Measurements from ENCODE around the gene PREX1.
"Not testable (repeated sequence)": the region's sequence is repeated elsewhere in the genome, so short reads cannot be mapped to it uniquely, and the experiment has no call there.

The PREX1 gene

DNA sequence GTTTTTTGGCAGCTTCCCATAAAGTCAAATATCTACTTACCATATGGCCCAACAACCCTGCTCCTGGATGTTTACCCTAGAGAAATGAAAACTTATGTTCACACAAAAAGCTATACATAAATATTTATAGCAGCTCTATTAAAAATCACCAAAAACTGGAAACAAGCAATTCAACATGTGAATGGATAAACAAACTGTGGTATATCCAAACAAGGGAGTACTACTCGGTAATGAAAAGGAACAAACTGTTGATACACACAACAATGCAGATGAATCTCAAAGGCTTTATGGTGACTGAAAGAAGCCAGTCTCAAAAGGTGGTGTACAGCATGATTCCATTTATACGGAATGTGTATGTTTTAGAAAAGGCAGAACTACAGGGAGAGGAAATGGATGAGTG lies 48.4 kb downstream of the PREX1 start:
- Histone ChIP-seq H3K36me3 (ENCODE audit: insufficient read depth) (no peaks in the 10 kb centered on the region), H3K27me3 (ENCODE audit: insufficient read depth, low read depth) (no peaks in the 10 kb centered on the region), H3K79me2 (ENCODE audit: insufficient read depth, low read depth) (no peaks in the 10 kb centered on the region), H4K20me1 (ENCODE audit: insufficient read depth) (no peaks in the 10 kb centered on the region), H3K27ac (no peak overlapping the region), H3K4me2 (no peak overlapping the region), H3K4me1 (ENCODE audit: low read depth, poor library complexity, severe bottlenecking) (no peaks in the 10 kb centered on the region), H3K9ac (no peak overlapping the region), H2AFZ (ENCODE audit: low read depth) (no peak overlapping the region), H3K4me3 (IDR thresholded peaks at IDR 0.05; ENCODE audit: insufficient read depth, low read depth, low read length) (no peak overlapping the region)
- TF ChIP-seq, protein P1, sequence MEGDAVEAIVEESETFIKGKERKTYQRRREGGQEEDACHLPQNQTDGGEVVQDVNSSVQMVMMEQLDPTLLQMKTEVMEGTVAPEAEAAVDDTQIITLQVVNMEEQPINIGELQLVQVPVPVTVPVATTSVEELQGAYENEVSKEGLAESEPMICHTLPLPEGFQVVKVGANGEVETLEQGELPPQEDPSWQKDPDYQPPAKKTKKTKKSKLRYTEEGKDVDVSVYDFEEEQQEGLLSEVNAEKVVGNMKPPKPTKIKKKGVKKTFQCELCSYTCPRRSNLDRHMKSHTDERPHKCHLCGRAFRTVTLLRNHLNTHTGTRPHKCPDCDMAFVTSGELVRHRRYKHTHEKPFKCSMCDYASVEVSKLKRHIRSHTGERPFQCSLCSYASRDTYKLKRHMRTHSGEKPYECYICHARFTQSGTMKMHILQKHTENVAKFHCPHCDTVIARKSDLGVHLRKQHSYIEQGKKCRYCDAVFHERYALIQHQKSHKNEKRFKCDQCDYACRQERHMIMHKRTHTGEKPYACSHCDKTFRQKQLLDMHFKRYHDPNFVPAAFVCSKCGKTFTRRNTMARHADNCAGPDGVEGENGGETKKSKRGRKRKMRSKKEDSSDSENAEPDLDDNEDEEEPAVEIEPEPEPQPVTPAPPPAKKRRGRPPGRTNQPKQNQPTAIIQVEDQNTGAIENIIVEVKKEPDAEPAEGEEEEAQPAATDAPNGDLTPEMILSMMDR (conservative IDR thresholded peaks at IDR 0.05; ENCODE audit: low read depth, low read length): no peak

DNA sequence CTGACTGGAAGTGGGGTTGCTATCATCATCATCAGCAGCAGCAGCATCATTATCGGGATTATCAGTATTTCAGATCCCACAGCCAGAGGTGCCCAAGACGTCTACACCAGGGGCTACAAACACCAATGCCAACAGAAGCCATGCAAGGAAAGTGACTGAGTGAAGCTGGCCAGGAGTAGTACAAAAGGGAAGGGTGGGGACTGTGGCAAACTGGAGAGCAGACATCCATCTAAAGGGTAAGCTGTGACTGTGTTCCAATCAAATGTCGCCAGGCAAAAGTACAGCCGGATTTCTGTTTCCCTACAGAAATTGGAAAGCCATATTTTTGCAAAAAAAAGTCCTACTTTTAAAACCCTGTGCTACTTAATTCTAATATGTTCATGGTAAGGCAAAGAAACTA lies 50.0 kb downstream of the PREX1 start:
- Histone ChIP-seq H2AFZ (ENCODE audit: low read depth) (no peak overlapping the region), H3K27ac (no peak overlapping the region), H3K27me3 (ENCODE audit: insufficient read depth, low read depth) (no peaks in the 10 kb centered on the region), H3K4me2 (no peak overlapping the region), H3K4me1 (ENCODE audit: low read depth, poor library complexity, severe bottlenecking) (no peaks in the 10 kb centered on the region), H3K4me3 (IDR thresholded peaks at IDR 0.05; ENCODE audit: insufficient read depth, low read depth, low read length) (no peak overlapping the region), H3K36me3 (ENCODE audit: insufficient read depth) (no peaks in the 10 kb centered on the region), H3K79me2 (ENCODE audit: insufficient read depth, low read depth) (no peaks in the 10 kb centered on the region), H4K20me1 (ENCODE audit: insufficient read depth) (no peaks in the 10 kb centered on the region), H3K9ac (no peak overlapping the region)
- TF ChIP-seq, protein P1 (conservative IDR thresholded peaks at IDR 0.05; ENCODE audit: low read depth, low read length): no peak

DNA sequence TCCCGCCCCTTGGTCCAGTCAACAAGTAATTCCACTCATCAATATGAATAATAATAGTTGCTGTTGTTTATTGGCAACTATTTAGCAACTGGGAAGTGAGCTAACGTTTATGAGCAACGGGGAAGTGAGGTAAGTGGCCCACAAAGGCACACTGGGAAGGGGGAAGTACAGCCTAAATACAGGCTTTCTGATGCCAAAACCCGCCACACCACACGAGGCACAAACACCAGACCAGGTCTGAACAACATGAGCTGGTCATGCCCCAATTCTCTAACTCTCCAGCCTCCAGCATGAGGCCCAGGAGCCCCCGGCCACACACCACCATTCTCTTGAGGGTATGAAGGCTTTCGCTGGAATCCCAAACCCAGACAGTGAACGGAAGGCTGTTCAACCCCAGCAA lies 50.8 kb downstream of the PREX1 start:
- TF ChIP-seq, protein P1 (conservative IDR thresholded peaks at IDR 0.05; ENCODE audit: low read depth, low read length): no peak
- H4K20me1 ChIP-seq (ENCODE audit: insufficient read depth): no peaks in the 10 kb centered on the region
- H3K27ac ChIP-seq: no peak overlapping the region

DNA sequence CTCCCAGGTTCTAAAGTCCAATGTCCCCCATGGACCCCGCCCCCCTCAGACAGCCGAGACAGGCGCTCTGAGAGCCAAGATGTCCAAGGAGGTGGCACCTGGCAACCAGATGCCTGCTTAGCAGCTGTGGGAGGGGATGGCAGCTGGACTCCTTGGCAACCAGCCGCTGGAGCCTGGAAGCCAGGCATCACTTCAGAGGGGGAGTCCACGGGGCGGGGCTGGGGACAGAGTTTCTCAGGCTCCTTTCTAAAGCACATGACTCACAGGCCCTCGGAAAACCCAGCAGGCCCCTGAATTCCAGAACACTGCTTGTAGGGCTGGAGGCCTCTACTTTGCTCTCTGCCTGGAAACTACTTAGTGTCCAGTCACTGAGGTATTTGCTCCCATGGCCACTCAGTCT lies 51.5 kb downstream of the PREX1 start:
- Histone ChIP-seq H2AFZ (ENCODE audit: low read depth) (no peak overlapping the region), H3K36me3 (ENCODE audit: insufficient read depth) (no peaks in the 10 kb centered on the region), H4K20me1 (ENCODE audit: insufficient read depth) (no peaks in the 10 kb centered on the region), H3K27ac (no peak overlapping the region), H3K9ac (no peak overlapping the region), H3K4me3 (IDR thresholded peaks at IDR 0.05; ENCODE audit: insufficient read depth, low read depth, low read length) (no peak overlapping the region), H3K79me2 (ENCODE audit: insufficient read depth, low read depth) (no peaks in the 10 kb centered on the region), H3K4me1 (ENCODE audit: low read depth, poor library complexity, severe bottlenecking) (no peaks in the 10 kb centered on the region), H3K4me2 (no peak overlapping the region), H3K27me3 (ENCODE audit: insufficient read depth, low read depth) (no peaks in the 10 kb centered on the region)
- TF ChIP-seq, protein P1 (conservative IDR thresholded peaks at IDR 0.05; ENCODE audit: low read depth, low read length): no peak

More for the DNA sequence above, 50.8 kb downstream of the PREX1 start:
- Histone ChIP-seq H2AFZ (ENCODE audit: low read depth) (no peak overlapping the region), H3K27me3 (ENCODE audit: insufficient read depth, low read depth) (no peaks in the 10 kb centered on the region), H3K36me3 (ENCODE audit: insufficient read depth) (no peaks in the 10 kb centered on the region), H3K79me2 (ENCODE audit: insufficient read depth, low read depth) (no peaks in the 10 kb centered on the region), H3K9ac (no peak overlapping the region), H3K4me1 (ENCODE audit: low read depth, poor library complexity, severe bottlenecking) (no peaks in the 10 kb centered on the region), H3K4me2 (no peak overlapping the region), H3K4me3 (IDR thresholded peaks at IDR 0.05; ENCODE audit: insufficient read depth, low read depth, low read length) (no peak overlapping the region)

DNA sequence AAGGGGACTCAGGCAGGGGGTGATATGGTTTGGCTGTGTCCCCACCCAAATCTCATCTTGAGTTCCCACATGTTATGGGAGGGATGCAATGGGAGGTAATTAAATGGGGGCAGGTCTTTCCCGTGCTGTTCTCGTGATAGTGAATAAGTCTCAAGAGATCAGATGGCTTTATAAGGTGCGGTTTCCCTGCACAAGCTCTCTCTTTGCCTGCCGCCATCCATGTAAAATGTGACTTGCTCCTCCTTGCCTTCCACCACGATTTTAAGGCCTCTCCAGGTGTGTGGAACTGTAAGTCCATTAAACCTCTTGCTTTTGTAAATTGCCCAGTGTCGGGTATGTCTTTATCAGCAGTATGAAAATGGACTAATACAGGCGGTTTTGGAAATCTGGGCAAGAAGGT lies 52.3 kb downstream of the PREX1 start:
- H3K27ac ChIP-seq; H3K27me3 ChIP-seq (ENCODE audit: insufficient read depth, low read depth); H4K20me1 ChIP-seq (ENCODE audit: insufficient read depth); H2AFZ ChIP-seq (ENCODE audit: low read depth); H3K9ac ChIP-seq; H3K4me1 ChIP-seq (ENCODE audit: low read depth, poor library complexity, severe bottlenecking); H3K36me3 ChIP-seq (ENCODE audit: insufficient read depth); H3K4me3 ChIP-seq (IDR thresholded peaks at IDR 0.05; ENCODE audit: insufficient read depth, low read depth, low read length); H3K79me2 ChIP-seq (ENCODE audit: insufficient read depth, low read depth); H3K4me2 ChIP-seq: not testable (repeated sequence)
